ENCODE results near the gene MESP2.

The MESP2 gene

GRCh38 chr15:89795996-89796395 lies 19.9 kb downstream of the MESP2 start:
- H3K36me3 ChIP-seq (ENCODE audit: control insufficient read depth, low read depth, low read length), result no peaks in the 10 kb centered on the region
- no peaks in the 10 kb centered on the region for H3K9me3 ChIP-seq (ENCODE audit: control insufficient read depth, low read depth, low read length)

DNA sequence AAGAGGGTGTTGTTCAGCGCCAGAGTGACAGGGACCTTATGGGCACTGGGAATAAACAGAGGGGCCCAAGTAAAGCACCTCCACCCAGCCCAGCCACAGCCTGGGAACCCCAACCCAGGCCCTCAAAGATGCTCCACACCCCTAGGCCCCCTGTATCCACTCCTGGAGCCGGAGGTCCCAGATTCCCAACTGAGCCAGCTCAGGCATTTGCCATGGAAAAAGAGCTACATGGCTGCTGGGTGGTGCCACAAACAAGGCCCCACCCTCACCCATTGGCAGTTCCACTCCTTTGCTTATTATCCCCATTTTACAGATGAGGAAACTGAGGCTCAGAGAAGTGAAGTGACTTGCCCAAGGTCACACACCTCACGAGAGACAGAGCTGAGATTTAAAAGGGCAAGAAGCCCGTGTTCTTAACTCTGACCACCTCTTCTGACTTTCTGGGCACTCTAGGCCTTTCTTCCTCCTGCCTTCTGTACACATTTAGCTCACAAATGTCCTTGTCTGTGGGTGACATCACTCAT lies 21.6 kb downstream of the MESP2 start:
- no peaks in the 10 kb centered on the region for H3K27me3 ChIP-seq (ENCODE audit: control insufficient read depth, insufficient read depth, low read length)
- no peak overlapping the region for H3K27ac ChIP-seq (ENCODE audit: low read length)
- H3K9ac ChIP-seq (ENCODE audit: low read length), result no peak overlapping the region
- H3K4me1 ChIP-seq (ENCODE audit: control insufficient read depth, low read depth, low read length), result no peaks in the 10 kb centered on the region
- H3K9me3 ChIP-seq (ENCODE audit: control insufficient read depth, low read depth, low read length), result no peaks in the 10 kb centered on the region
- no peaks in the 10 kb centered on the region for H3K36me3 ChIP-seq (ENCODE audit: control insufficient read depth, low read depth, low read length)
- H3K4me3 ChIP-seq (ENCODE audit: low read length), result no peak overlapping the region

More at GRCh38 chr15:89795996-89796395, 19.9 kb downstream of the MESP2 start:
- no peaks in the 10 kb centered on the region for H3K27me3 ChIP-seq (ENCODE audit: control insufficient read depth, insufficient read depth, low read length)
- no peak overlapping the region for H3K27ac ChIP-seq (ENCODE audit: low read length)
- H3K4me1 ChIP-seq (ENCODE audit: control insufficient read depth, low read depth, low read length), result no peaks in the 10 kb centered on the region
- no peak overlapping the region for H3K4me3 ChIP-seq (ENCODE audit: low read length)
- H3K9ac ChIP-seq (ENCODE audit: low read length), result no peak overlapping the region

DNA sequence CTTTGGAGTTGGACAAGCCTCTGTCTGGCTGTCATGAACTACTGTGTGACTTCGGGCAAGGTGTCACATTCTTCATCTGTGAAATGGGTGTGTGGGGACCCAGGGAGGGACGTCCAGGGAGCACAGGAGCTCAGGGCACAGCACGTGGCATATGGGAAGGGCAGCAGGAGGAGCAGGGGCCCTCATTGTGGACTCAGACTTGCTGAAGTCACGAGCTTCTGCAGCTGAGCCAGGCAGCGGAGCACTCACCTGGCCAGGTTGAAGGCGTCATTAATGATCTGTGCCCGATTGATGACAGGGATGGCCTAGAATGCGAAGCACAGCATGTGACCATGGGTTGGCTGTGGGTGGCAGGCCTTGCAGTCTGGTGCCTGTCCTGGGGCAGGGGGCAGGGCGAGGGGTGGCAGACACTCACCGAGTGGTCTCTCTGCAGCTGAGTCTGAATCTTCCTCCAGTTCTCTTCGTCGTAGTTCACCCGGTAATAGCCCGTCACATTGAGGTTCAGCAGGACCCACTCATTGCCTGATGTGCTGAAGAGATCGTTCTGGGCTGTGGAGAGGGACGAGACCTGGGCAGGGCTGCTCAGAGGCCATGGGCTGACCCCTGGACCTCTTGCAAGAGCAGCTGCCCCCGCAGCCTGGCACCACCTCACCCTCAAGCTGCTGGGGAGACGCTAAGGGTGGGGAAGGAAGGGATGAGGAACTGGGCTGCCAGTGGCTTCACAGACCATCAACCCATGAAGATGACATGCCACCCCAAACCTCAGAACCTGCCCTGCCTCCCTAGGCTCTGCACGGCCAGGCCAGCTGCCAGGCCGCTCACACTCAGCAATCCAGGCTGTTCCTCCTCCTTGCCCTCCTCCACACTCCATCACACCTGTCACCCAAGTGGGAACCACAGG lies 23.1 kb downstream of the MESP2 start:
- H3K27me3 ChIP-seq (ENCODE audit: control insufficient read depth, insufficient read depth, low read length), result no peaks in the 10 kb centered on the region
- H3K27ac ChIP-seq (ENCODE audit: low read length), result no peak overlapping the region
- no peaks in the 10 kb centered on the region for H3K4me1 ChIP-seq (ENCODE audit: control insufficient read depth, low read depth, low read length)
- no peak overlapping the region for H3K4me3 ChIP-seq (ENCODE audit: low read length)
- no peaks in the 10 kb centered on the region for H3K36me3 ChIP-seq (ENCODE audit: control insufficient read depth, low read depth, low read length)
- H3K9ac ChIP-seq (ENCODE audit: low read length), result no peak overlapping the region
- H3K9me3 ChIP-seq (ENCODE audit: control insufficient read depth, low read depth, low read length), result no peaks in the 10 kb centered on the region

- no peak overlapping the region for H3K9ac ChIP-seq (ENCODE audit: low read length)
- H3K36me3 ChIP-seq (ENCODE audit: control insufficient read depth, low read depth, low read length), result no peaks in the 10 kb centered on the region
- no peaks in the 10 kb centered on the region for H3K27me3 ChIP-seq (ENCODE audit: control insufficient read depth, insufficient read depth, low read length)
- H3K4me3 ChIP-seq (ENCODE audit: low read length), result no peak overlapping the region
- H3K27ac ChIP-seq (ENCODE audit: low read length), result no peak overlapping the region
- H3K9me3 ChIP-seq (ENCODE audit: control insufficient read depth, low read depth, low read length), result no peaks in the 10 kb centered on the region
- no peaks in the 10 kb centered on the region for H3K4me1 ChIP-seq (ENCODE audit: control insufficient read depth, low read depth, low read length)
These were observed 23.9 kb downstream of the MESP2 start for GRCh38 chr15:89799918-89800498.

DNA sequence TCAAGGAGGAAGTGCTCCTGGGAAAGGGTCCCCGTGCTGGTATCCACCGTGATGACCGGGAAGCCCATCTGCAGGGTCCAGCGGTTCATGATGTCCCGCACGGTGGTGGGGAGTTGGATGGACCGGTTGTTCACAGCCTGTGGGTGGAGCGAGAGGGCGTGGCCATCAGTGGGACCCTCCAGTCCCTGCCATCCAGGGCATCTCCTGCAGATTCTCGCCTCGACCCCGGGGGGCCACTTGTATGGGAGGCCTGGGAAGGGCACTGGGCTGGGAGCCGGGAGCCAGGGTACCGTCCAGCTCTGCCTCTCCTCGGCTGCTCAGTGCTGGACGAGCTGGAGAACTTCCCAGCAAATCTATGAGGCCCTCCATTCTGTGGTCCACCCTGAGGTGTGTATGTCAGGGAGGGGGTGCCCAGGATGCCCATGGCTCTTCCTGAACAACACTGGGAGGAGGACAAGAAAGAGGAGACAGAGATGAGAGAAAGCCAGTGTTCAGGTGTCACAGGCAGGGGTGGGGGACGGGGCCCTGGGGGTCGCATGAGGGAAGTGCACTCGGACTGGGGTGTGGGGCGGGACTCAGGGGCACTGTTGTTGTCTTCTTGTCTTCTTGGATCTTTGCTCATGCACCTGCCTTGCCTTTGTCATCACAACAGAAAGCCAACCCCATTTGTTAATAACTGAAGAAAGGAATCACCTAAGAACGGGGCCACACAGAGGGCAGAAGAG lies 25.5 kb downstream of the MESP2 start:
- Histone ChIP-seq H3K4me3 (ENCODE audit: low read length) (no peak overlapping the region), H3K9ac (ENCODE audit: low read length) (no peak overlapping the region)

DNA sequence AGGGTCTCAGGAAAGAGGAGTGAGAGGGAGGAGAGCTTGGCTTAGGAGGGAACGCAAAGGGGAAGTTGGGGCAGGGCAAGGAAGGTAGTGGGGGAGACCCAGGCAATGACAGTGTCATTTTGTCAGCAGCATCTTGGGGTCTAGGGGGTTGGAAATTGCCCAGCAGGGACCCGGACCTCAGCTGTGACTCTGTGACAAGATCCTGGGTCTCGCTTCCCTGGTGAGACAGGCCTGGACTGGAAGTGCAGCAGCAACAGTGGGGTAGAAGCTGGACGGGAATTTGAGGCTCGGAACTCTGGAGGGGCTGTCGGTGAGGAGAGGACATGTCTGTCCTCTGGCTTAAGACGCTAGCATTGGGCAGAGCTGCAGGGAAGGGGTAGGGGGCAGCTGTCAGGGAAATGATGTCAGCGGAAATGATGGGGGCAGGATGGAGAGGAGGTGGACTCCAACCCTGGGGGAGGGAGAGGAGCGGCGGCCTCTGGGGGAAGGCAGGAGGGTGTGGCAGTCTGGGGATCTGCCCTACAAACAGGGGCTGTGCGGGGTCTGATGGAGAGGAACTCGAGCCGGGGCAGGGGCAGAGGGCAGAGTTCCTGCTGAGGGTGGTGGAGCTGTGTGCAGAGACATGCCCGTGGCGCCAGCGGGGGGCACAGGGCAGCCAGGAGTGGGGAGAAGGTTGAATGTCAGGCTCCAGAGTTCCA lies 26.2 kb downstream of the MESP2 start:
- Histone ChIP-seq H3K4me3 (ENCODE audit: low read length) (no peak overlapping the region), H3K27me3 (ENCODE audit: control insufficient read depth, insufficient read depth, low read length) (no peaks in the 10 kb centered on the region), H3K36me3 (ENCODE audit: control insufficient read depth, low read depth, low read length) (no peaks in the 10 kb centered on the region), H3K9ac (ENCODE audit: low read length) (no peak overlapping the region), H3K4me1 (ENCODE audit: control insufficient read depth, low read depth, low read length) (no peaks in the 10 kb centered on the region), H3K27ac (ENCODE audit: low read length) (no peak overlapping the region), H3K9me3 (ENCODE audit: control insufficient read depth, low read depth, low read length) (no peaks in the 10 kb centered on the region)

More for the DNA sequence above, 25.5 kb downstream of the MESP2 start:
- no peaks in the 10 kb centered on the region for H3K9me3 ChIP-seq (ENCODE audit: control insufficient read depth, low read depth, low read length)
- H3K4me1 ChIP-seq (ENCODE audit: control insufficient read depth, low read depth, low read length), result no peaks in the 10 kb centered on the region
- no peaks in the 10 kb centered on the region for H3K36me3 ChIP-seq (ENCODE audit: control insufficient read depth, low read depth, low read length)
- no peaks in the 10 kb centered on the region for H3K27me3 ChIP-seq (ENCODE audit: control insufficient read depth, insufficient read depth, low read length)
- H3K27ac ChIP-seq (ENCODE audit: low read length), result no peak overlapping the region

GRCh38 chr15:89802986-89803824 lies 27.1 kb downstream of the MESP2 start:
- Histone ChIP-seq H3K4me1 (ENCODE audit: control insufficient read depth, low read depth, low read length) (no peaks in the 10 kb centered on the region), H3K36me3 (ENCODE audit: control insufficient read depth, low read depth, low read length) (no peaks in the 10 kb centered on the region), H3K9ac (ENCODE audit: low read length) (no peak overlapping the region), H3K9me3 (ENCODE audit: control insufficient read depth, low read depth, low read length) (no peaks in the 10 kb centered on the region), H3K4me3 (ENCODE audit: low read length) (no peak overlapping the region), H3K27ac (ENCODE audit: low read length) (no peak overlapping the region), H3K27me3 (ENCODE audit: control insufficient read depth, insufficient read depth, low read length) (no peaks in the 10 kb centered on the region)

DNA sequence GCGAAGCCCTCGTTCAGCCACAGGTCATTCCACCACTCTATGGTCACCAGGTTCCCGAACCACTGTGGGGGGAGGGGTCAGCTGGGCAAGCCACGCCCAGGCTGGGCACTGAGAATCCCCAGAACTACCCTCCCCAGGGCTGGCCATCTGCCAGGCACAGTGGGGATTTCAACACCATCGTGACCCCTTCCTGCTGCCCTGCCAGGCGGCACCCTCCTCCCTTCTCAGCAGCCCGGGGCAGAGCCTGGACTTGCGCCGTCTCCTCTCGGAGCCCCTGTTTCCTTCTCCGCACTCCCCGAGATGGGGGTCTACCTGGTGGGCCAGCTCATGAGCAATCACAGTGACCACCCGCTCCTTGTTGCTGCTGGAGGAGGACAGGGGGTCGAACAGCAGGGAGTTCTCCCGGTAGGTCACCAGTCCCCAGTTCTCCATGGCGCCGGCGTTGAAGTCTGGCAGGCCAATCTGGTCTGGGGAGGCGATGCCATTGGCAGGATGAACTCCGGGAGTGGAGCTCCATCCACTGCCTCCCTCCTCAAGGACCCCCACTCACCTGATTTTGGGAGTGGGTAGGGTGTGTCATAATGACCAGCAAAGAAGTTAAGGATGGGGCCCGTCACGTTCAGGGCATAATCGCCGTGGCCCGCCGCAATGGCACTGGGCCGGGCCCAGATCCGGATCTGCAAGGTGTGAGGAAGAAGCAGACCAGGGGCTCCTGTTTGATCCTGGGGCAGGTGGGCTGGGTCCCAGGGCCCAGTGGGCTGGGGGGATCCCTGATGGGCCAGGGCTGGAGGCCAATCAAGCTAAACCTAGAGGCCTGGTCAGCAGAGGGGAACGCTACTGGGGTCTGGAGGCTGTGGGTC lies 28.0 kb downstream of the MESP2 start:
- Histone ChIP-seq H3K9ac (ENCODE audit: low read length) (no peak overlapping the region), H3K27me3 (ENCODE audit: control insufficient read depth, insufficient read depth, low read length) (no peaks in the 10 kb centered on the region), H3K9me3 (ENCODE audit: control insufficient read depth, low read depth, low read length) (no peaks in the 10 kb centered on the region), H3K4me3 (ENCODE audit: low read length) (no peak overlapping the region), H3K27ac (ENCODE audit: low read length) (no peak overlapping the region), H3K4me1 (ENCODE audit: control insufficient read depth, low read depth, low read length) (peaks cover under 1% of the 10 kb centered on the region), H3K36me3 (ENCODE audit: control insufficient read depth, low read depth, low read length) (no peaks in the 10 kb centered on the region)

- Histone ChIP-seq H3K4me1 (ENCODE audit: control insufficient read depth, low read depth, low read length) (peaks cover 3% of the 10 kb centered on the region), H3K4me3 (ENCODE audit: low read length) (no peak overlapping the region), H3K27ac (ENCODE audit: low read length) (no peak overlapping the region), H3K9me3 (ENCODE audit: control insufficient read depth, low read depth, low read length) (no peaks in the 10 kb centered on the region), H3K36me3 (ENCODE audit: control insufficient read depth, low read depth, low read length) (no peaks in the 10 kb centered on the region), H3K9ac (ENCODE audit: low read length) (no peak overlapping the region), H3K27me3 (ENCODE audit: control insufficient read depth, insufficient read depth, low read length) (no peaks in the 10 kb centered on the region)
These were observed 29.4 kb downstream of the MESP2 start for GRCh38 chr15:89805241-89806209.

All from iPS-18a (cell line).